SW480 (cell line): ENCODE results near the gene SMARCA2.

Experiments
- DNase-seq: peaks from one replicate; pipeline ENCODE4 v3.0.0-alpha.2; 2016; ENCODE audit warnings: low spot score

Gene SMARCA2

GRCh38 chr9:2215921-2216441, 200.8 kb downstream of the SMARCA2 start:
- no peak for DNase-seq

GRCh38 chr9:2216591-2216990, 201.4 kb downstream of the SMARCA2 start:
- DNase-seq: peak; percentile 56

GRCh38 chr9:2217540-2217939, 202.4 kb downstream of the SMARCA2 start:
- no peak for DNase-seq

GRCh38 chr9:2220036-2220435, 204.9 kb downstream of the SMARCA2 start:
- no peak for DNase-seq

- no peak for DNase-seq
These were observed 212.2 kb downstream of the SMARCA2 start for GRCh38 chr9:2227144-2227867.

GRCh38 chr9:2228132-2228531, 213.0 kb downstream of the SMARCA2 start:
- no peak for DNase-seq

- DNase-seq: no peak
These were observed 213.5 kb downstream of the SMARCA2 start for GRCh38 chr9:2228641-2229040.

GRCh38 chr9:2229109-2229721, 214.1 kb downstream of the SMARCA2 start:
- DNase-seq: no peak

- no peak for DNase-seq
These were observed 215.2 kb downstream of the SMARCA2 start for GRCh38 chr9:2230362-2230761.

- no peak for DNase-seq
These were observed 216.0 kb downstream of the SMARCA2 start for GRCh38 chr9:2231101-2231500.

- DNase-seq: no peak
These were observed 216.7 kb downstream of the SMARCA2 start for GRCh38 chr9:2231829-2232228.

- DNase-seq: no peak
These were observed 218.1 kb downstream of the SMARCA2 start for GRCh38 chr9:2233274-2233673.

- no peak for DNase-seq
These were observed 219.3 kb downstream of the SMARCA2 start for GRCh38 chr9:2234371-2234893.

GRCh38 chr9:2235623-2236022, 220.5 kb downstream of the SMARCA2 start:
- no peak for DNase-seq

GRCh38 chr9:2236850-2237249, 221.7 kb downstream of the SMARCA2 start:
- DNase-seq: no peak

GRCh38 chr9:2241461-2241835, 226.3 kb downstream of the SMARCA2 start:
- DNase-seq: no peak

GRCh38 chr9:2241836-2242741, 226.9 kb downstream of the SMARCA2 start:
- DNase-seq: peak; percentile 71

GRCh38 chr9:2242831-2243330, 227.7 kb downstream of the SMARCA2 start:
- peak; percentile 37 for DNase-seq
